Measurements from ENCODE around the gene BPIFB1. TPM values are rescaled to one million over a fixed set of nuclear protein-coding genes. Genes with fewer than 3 reads are reported as not detected.
A peak's percentile ranks its signal among the peaks of the same experiment; 100 is the strongest.

BPIFB1 gene
- total and polyA plus RNA-seq, 2 of the 13 experiments (the other 11 are each of a cell fraction or from before 2014, with no cell fraction given), result 0.82 to 4.4 TPM

GRCh38 chr20:33291830-33292355, 8.9 kb downstream of the BPIFB1 start (continued):
- TF ChIP-seq LRRFIP1 (CRISPR knock-in tag; conservative IDR thresholded peaks at IDR 0.05) (no peak), AHDC1 (CRISPR knock-in tag; IDR thresholded peaks at IDR 0.05; ENCODE audit: borderline replicate concordance) (no peak), STAT5B (CRISPR knock-in tag; IDR thresholded peaks at IDR 0.05) (no peak), TAF1 (CRISPR knock-in tag; IDR thresholded peaks at IDR 0.05) (no peak), PAF1 (CRISPR knock-in tag; IDR thresholded peaks at IDR 0.05) (no peak), ZNF20 (CRISPR knock-in tag; IDR thresholded peaks at IDR 0.05) (no peak), ZFP62 (CRISPR knock-in tag; IDR thresholded peaks at IDR 0.05) (no peak), ZNF367 (CRISPR knock-in tag; IDR thresholded peaks at IDR 0.05; ENCODE audit: borderline replicate concordance) (no peak), ZSCAN22 (CRISPR knock-in tag; IDR thresholded peaks at IDR 0.05) (no peak), ZNF883 (CRISPR knock-in tag; IDR thresholded peaks at IDR 0.05; ENCODE audit: not compliant biosample characterization) (no peak), ZNF710 (CRISPR knock-in tag; IDR thresholded peaks at IDR 0.05; ENCODE audit: borderline replicate concordance) (peak; percentile 53; the same call in 1 of the 2 replicates), ZNF225 (CRISPR knock-in tag; IDR thresholded peaks at IDR 0.05) (no peak), ZNF326 (CRISPR knock-in tag; IDR thresholded peaks at IDR 0.05; ENCODE audit: borderline replicate concordance) (no peak), CEBPZ (IDR thresholded peaks at IDR 0.05; ENCODE audit: low read length) (no peak), ZNF124 (CRISPR knock-in tag; IDR thresholded peaks at IDR 0.05) (no peak)

Data from HepG2 (cell line).